Activated T-helper 1 cell treated with anti-CD3 and anti-CD28 coated beads, Interleukin-12 subunit alpha, Interleukin-12 subunit beta, Interleukin-2, Interleukin-4 antibody, amounts not matched to agents 30 ng/mL and 10 ng/mL and 1 ng/mL, durations not matched to agents 14 hours and 24 hours and 36 hours (primary cell): ENCODE measurements around the gene SBNO1. TPM values are rescaled to one million over a fixed set of nuclear protein-coding genes. Genes with fewer than 3 reads are reported as not detected.
"Not testable (repeated sequence)": the region's sequence is repeated elsewhere in the genome, so short reads cannot be mapped to it uniquely, and the experiment has no call there.

Experiments used
- DNase-seq: peaks from one replicate; pipeline ENCODE4 v3.0.0; 2021; ENCODE audit warnings: low spot score
- H3K27ac Mint-ChIP-seq: one replicate; pipeline ENCODE4 v1.8.0; 2021; ENCODE audit warnings: mild to moderate bottlenecking, mixed read lengths
- H3K27me3 Mint-ChIP-seq: one replicate; pipeline ENCODE4 v1.8.0; 2022; ENCODE audit warnings: mild to moderate bottlenecking, moderate library complexity, mixed read lengths; ENCODE audit not compliant: insufficient read depth
- H3K36me3 Mint-ChIP-seq: one replicate; pipeline ENCODE4 v1.8.0; 2021; ENCODE audit warnings: low read depth, mixed read lengths
- H3K4me1 Mint-ChIP-seq: one replicate; pipeline ENCODE4 v1.8.0; 2021; ENCODE audit warnings: low read depth, mixed read lengths
- H3K4me3 Mint-ChIP-seq: one replicate; pipeline ENCODE4 v1.8.0; 2021; ENCODE audit warnings: mild to moderate bottlenecking, moderate library complexity, mixed read lengths
- H3K9me3 Mint-ChIP-seq: one replicate; pipeline ENCODE4 v1.8.0; 2021; ENCODE audit warnings: mixed read lengths
- intact Hi-C: fragments of 100-400 bp; cut with micrococcal nuclease; formaldehyde crosslinking; loops from one replicate; pipeline ENCODE4 v1.15.1; 2024
- total RNA-seq: library from RNA; stranded (reverse); gene quantifications from 2 replicates; pipeline ENCODE4 v1.2.3, GENCODE V29; 2022

SBNO1 gene
- total RNA-seq, 1 donor from 2014 or later = 51.6 TPM

DNA sequence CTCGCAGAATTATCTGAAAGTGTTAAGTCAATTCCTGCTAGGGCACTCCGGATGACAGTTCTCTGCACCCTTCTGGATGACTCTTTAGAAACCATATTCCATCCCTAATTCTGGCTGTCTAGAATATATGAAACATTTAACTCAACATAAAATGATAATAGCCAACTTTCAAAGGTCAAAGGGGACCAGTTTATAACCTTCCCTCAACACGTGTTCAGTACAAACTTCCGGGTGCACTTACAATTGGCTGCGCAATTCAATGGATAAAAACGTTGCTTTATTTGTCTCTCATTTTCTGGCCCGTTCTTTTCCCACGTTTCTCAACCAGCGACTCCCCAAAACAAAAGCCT is 1.3 kb downstream of the SBNO1 start:
- intact Hi-C loops = loop anchor here (5.0 kb wide), 1 partner anchor 239 kb away; the partner anchor contains the start of gene DDX55

DNA sequence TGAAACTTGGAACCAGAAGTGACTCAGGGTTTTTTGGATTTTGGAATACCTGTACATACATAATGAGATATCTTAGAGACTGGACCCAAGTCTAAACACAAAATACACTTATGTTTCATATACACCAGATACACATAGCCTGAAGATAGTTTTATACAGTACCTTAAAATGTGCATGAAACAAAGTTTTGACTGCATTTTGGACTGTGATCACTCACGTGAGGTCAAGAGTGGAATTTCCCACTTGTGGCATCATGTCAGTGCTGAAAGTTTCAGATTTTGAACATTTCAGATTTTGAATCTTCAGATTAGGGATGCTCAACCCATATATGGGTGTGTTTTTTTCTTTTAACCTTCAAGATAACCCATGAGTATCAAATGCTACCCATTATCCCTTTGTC is 6.6 kb downstream of the SBNO1 start:
- H3K4me1 Mint-ChIP-seq = peaks cover 30% of the 10 kb centered on the region

More for the DNA sequence above, 1.3 kb downstream of the SBNO1 start:
- Mint-ChIP-seq H3K27ac (peak overlapping the region; percentile 89), H3K4me3 (peak overlapping the region; percentile 93), H3K4me1 (peaks cover 19% of the 10 kb centered on the region), H3K9me3 (no peaks in the 10 kb centered on the region), H3K27me3 (no peaks in the 10 kb centered on the region), H3K36me3 (no peaks in the 10 kb centered on the region)
- no peak for DNase-seq

DNA sequence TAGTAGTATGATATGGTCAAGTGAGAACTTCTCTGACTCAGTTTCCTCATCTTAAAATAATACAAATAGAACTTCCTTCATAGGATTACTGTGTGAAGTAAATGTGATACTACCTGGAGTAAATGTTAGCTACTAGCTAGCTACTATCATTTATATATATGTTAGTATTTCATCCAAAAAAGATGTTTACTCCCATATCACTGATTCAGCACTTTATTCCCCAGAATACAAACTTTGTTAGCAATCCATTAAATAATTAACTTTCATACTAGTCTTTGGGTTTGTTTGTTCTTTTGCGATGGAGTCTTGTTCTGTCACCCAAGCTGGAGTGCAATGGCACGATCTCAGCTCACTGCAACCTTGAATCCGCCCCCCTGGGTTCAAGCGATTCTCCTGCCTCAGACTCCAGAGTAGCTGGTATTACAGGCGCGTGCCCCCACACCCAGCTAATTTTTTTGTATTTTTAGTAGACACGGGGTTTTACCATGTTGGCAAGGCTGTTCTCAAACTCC is 8.4 kb downstream of the SBNO1 start:
- no peak for DNase-seq
- Mint-ChIP-seq H3K9me3 (no peaks in the 10 kb centered on the region), H3K36me3 (peaks cover 13% of the 10 kb centered on the region), H3K27ac (no peak overlapping the region), H3K4me1 (peaks cover 42% of the 10 kb centered on the region), H3K27me3 (no peaks in the 10 kb centered on the region), H3K4me3 (no peak overlapping the region)
- intact Hi-C loops = no loop called here

More for the DNA sequence above, 6.6 kb downstream of the SBNO1 start:
- no peak for DNase-seq
- peaks cover 8% of the 10 kb centered on the region for H3K36me3 Mint-ChIP-seq
- H3K4me3 Mint-ChIP-seq = no peak overlapping the region
- H3K9me3 Mint-ChIP-seq = no peaks in the 10 kb centered on the region
- H3K27ac Mint-ChIP-seq = peak overlapping the region; percentile 52
- intact Hi-C loops = no loop called here
- H3K27me3 Mint-ChIP-seq = no peaks in the 10 kb centered on the region

DNA sequence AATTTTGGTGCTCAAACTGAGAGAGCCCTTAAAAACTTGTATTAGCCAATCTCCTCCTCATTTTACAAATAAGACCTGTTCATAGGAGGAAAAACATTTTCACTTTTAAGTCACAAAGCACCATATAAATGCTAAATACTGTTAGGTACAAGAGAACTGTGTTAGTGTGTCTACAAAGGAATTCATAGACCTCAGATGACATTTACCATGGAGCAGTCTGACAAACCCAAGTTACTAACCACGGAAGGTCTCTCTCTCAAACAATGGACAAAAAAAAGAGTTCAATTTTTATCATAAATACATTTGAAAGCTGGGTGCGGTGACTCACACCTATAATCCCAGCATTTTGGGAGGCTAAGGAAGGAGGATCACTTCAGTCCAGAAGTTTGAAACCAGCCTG is 10.0 kb downstream of the SBNO1 start:
- intact Hi-C loops = no loop called here
- H3K27me3 Mint-ChIP-seq = no peaks in the 10 kb centered on the region
- H3K9me3 Mint-ChIP-seq = no peaks in the 10 kb centered on the region
- H3K36me3 Mint-ChIP-seq = peaks cover 16% of the 10 kb centered on the region
- H3K4me1 Mint-ChIP-seq = peaks cover 49% of the 10 kb centered on the region
- no peak overlapping the region for H3K4me3 Mint-ChIP-seq
- DNase-seq = no peak
- H3K27ac Mint-ChIP-seq = peak overlapping the region; percentile 22

DNA sequence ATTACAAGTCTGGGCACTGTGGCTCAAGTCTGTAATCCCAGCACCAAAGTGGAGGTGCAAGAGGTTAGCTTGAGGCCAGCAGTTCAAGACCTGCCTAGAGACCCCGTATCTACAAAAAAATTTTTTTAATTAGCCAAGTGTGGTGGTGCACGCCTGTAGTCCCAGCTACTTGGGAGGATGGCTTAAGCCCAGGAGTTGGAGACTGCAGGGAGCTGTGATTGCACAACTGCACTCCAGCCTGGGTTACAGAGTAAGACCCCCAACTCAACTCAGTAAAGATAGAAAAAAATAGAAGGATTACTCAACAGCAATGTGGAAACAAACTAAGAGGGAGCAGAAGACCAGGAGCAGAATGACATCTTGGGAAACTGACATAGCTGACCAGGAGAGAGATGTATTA is 13.3 kb downstream of the SBNO1 start:
- intact Hi-C loops = no loop called here
- no peak for DNase-seq
- no peaks in the 10 kb centered on the region for H3K9me3 Mint-ChIP-seq
- H3K4me3 Mint-ChIP-seq = no peak overlapping the region
- peaks cover 16% of the 10 kb centered on the region for H3K36me3 Mint-ChIP-seq
- H3K27me3 Mint-ChIP-seq = no peaks in the 10 kb centered on the region
- H3K27ac Mint-ChIP-seq = peak overlapping the region; percentile 24
- peaks cover 43% of the 10 kb centered on the region for H3K4me1 Mint-ChIP-seq

DNA sequence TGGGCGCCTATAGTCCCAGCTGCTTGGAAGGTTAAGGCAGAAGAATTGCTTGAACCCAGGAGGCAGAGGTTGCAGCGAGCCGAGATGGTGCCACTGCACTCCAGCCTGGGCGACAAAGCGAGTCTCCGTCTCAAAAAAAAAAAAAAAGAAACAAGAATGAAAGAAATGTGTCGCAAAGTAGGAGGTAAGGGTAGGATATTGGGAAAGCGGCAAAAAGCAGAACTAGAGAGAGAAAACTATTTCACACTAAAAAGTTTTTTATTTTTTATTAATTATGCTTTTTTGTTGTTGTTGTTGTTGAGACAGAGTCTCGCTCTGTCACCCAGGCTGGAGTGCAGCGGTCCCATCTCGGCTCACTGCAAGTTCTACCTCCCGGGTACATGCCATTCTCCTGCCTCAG is 17.7 kb downstream of the SBNO1 start:
- intact Hi-C loops = no loop called here
- H3K9me3 Mint-ChIP-seq = no peaks in the 10 kb centered on the region
- no peak for DNase-seq
- no peak overlapping the region for H3K4me3 Mint-ChIP-seq
- peaks cover 27% of the 10 kb centered on the region for H3K36me3 Mint-ChIP-seq
- H3K27me3 Mint-ChIP-seq = no peaks in the 10 kb centered on the region
- H3K27ac Mint-ChIP-seq = no peak overlapping the region
- peaks cover 13% of the 10 kb centered on the region for H3K4me1 Mint-ChIP-seq

DNA sequence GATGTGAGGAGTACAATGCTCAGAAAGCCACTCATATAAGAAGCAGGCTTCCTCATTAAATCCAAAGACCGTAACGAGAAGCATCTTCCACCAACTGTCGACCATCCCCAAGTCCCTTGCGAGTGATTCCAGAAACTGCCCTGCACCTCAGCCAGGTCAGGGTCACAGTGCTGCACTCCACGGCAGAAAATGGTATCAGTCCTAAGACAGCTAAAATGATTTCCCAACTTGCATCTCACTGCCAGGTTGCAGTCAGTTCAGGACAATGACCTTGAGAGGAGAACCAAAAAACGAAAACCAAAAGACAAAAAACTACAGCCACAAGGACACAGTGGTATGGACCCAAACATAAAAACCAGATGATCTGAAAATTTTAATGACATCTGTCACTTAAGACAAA is 20.6 kb downstream of the SBNO1 start:
- H3K4me3 Mint-ChIP-seq = no peak overlapping the region
- no peak overlapping the region for H3K27ac Mint-ChIP-seq
- peaks cover 30% of the 10 kb centered on the region for H3K36me3 Mint-ChIP-seq
- intact Hi-C loops = no loop called here
- no peak for DNase-seq
- no peaks in the 10 kb centered on the region for H3K27me3 Mint-ChIP-seq
- H3K4me1 Mint-ChIP-seq = peaks cover 4% of the 10 kb centered on the region
- no peaks in the 10 kb centered on the region for H3K9me3 Mint-ChIP-seq

DNA sequence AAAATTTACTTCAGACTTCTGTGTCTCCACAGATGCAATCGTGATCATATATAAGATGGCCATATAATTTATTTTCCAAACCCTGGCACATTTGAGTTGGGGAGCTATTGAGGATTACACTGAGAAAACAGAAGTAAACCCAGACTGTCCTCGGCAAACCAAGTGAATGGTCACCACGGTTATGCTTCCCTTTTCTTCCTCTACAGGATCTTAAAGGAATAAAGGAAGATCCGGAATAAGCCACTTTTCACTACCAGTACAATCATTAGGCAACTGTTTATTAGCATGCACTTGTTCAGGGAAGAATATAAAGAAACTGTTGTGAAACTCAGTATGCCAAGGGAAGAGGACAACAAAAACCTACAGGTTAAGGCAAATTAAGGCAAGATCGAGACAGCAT is 27.6 kb downstream of the SBNO1 start:
- no peaks in the 10 kb centered on the region for H3K27me3 Mint-ChIP-seq
- H3K36me3 Mint-ChIP-seq = peaks cover 23% of the 10 kb centered on the region
- H3K27ac Mint-ChIP-seq = no peak overlapping the region
- DNase-seq = no peak
- H3K9me3 Mint-ChIP-seq = no peaks in the 10 kb centered on the region
- H3K4me1 Mint-ChIP-seq = peaks cover 4% of the 10 kb centered on the region
- H3K4me3 Mint-ChIP-seq = no peak overlapping the region
- intact Hi-C loops = no loop called here

DNA sequence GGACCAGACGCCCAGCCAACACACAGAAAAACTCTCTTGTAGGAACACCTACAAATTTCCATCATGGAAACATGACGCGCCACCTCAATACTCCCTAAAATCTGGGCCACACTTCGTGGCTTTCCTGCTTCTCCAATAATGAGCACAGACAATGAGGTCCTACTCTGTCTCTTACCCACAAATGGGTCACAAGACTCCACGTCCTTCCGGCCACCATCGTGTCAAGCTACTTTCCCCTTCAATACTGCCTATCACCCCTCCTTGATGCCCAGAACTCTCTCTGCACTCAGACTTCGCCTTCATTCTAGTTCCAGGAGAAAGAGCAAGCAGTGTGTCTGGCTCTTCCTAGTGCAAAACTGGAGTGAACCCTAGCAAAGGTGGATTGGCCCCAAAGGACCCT is 28.1 kb downstream of the SBNO1 start:
- intact Hi-C loops = no loop called here
- Mint-ChIP-seq H3K4me3 (no peak overlapping the region), H3K4me1 (peaks cover 4% of the 10 kb centered on the region), H3K36me3 (peaks cover 23% of the 10 kb centered on the region), H3K27me3 (no peaks in the 10 kb centered on the region), H3K27ac (peak overlapping the region; percentile 42), H3K9me3 (no peaks in the 10 kb centered on the region)
- DNase-seq = no peak

DNA sequence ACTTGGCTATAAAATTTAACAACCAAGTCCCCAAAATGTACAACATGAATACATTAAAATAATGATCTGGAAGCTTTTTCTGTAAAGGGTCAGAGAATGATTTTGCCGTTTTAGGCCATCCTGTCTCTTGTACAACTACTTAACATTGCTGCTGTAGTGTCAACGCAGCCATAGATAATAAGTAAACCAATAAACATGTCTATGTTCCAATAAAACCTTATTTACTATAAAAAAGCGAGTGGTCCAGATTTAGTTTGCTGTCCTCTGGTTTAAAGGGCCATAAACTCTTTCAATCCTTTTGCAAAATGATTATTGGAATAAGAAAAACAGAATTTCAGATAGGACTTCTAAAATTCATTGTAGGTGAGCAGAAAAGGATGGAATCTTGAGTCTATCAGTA is 29.2 kb downstream of the SBNO1 start:
- H3K4me1 Mint-ChIP-seq = peaks cover 4% of the 10 kb centered on the region
- intact Hi-C loops = no loop called here
- DNase-seq = no peak
- H3K27ac Mint-ChIP-seq = no peak overlapping the region
- no peaks in the 10 kb centered on the region for H3K27me3 Mint-ChIP-seq
- H3K36me3 Mint-ChIP-seq = peaks cover 24% of the 10 kb centered on the region
- no peaks in the 10 kb centered on the region for H3K9me3 Mint-ChIP-seq
- H3K4me3 Mint-ChIP-seq = no peak overlapping the region

DNA sequence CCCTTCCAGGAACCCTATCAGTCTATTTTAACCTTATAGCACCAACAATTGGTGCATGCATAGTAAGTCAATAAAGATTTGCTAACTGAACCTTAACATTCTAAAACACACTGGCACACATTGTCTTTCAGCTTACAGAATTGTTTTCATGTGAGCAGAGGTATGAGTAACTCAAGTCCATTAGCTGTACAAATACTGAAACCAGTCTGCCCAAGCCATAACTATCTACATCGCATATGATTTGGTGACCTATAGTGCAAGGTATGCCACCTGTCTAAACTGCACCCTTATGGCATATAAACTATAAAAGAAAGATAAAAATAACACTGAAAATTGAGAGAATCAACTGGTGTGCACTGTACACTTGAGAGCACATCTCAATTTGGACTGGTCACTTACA is 34.8 kb downstream of the SBNO1 start:
- Mint-ChIP-seq H3K27me3 (no peaks in the 10 kb centered on the region), H3K27ac (no peak overlapping the region), H3K4me3 (no peak overlapping the region), H3K9me3 (no peaks in the 10 kb centered on the region), H3K36me3 (peaks cover 22% of the 10 kb centered on the region), H3K4me1 (no peaks in the 10 kb centered on the region)
- no peak for DNase-seq
- intact Hi-C loops = no loop called here

DNA sequence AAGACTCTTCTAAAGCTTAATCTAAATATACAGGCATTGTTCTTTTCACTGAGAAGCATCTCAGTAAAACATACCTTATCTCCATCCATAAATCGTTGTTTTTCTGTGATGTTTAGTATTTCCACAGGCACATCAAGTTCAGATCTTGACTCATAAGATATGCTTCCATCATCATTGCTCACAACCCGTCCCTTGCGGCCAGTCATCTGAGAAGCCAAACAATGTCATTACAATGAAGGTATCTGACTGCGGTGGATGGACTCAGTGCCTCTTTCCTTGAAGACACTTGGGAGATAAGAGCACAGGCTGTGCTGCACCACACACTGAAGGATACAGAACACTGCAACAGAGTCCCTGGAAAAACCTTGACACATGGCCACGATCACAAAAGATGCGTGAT is 44.8 kb downstream of the SBNO1 start:
- no peak overlapping the region for H3K4me3 Mint-ChIP-seq
- no peaks in the 10 kb centered on the region for H3K4me1 Mint-ChIP-seq
- peak overlapping the region; percentile 8 for H3K27ac Mint-ChIP-seq
- H3K36me3 Mint-ChIP-seq = peaks cover 34% of the 10 kb centered on the region
- DNase-seq = no peak
- no peaks in the 10 kb centered on the region for H3K9me3 Mint-ChIP-seq
- no peaks in the 10 kb centered on the region for H3K27me3 Mint-ChIP-seq
- intact Hi-C loops = no loop called here

DNA sequence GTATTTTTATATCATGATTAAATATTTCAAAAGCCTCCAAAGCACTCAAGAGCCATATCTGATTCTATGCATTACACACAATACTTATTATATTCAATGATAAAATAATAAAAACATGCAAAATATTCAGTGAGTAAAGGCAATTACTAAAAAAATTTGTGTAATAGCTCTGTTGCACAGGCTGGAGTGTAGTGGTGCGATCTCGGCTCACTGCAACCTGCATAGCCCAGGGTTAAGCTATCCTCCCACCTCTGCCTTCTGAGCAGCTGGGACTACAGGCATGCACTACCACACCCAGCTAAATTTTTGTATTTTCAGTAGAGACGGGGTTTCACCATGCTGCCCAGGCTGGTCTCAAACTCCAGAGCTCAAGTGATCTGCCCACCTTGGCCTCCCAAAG is 45.4 kb downstream of the SBNO1 start:
- H3K4me3 Mint-ChIP-seq = no peak overlapping the region
- H3K36me3 Mint-ChIP-seq = peaks cover 35% of the 10 kb centered on the region
- no peak overlapping the region for H3K27ac Mint-ChIP-seq
- H3K9me3 Mint-ChIP-seq = no peaks in the 10 kb centered on the region
- intact Hi-C loops = no loop called here
- DNase-seq = no peak
- H3K27me3 Mint-ChIP-seq = no peaks in the 10 kb centered on the region
- no peaks in the 10 kb centered on the region for H3K4me1 Mint-ChIP-seq

DNA sequence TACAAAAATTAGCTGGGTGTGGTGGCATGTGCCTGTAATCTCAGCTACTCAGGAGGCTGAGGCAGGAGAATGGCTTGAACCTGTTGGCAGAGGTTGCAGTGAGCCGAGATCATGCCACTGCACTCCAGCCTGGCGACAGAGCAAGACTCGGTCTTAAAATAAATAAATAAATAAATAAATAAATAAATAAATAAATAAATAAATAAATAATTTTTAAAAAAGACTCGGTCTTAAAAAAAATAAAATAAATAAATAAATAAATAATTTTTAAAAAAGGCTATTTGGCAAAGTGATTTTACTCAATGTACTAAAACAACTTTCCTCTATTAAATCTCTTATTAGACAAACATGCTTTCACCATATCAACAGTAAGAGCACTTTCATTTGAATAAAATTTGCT is 51.6 kb downstream of the SBNO1 start:
- H3K27me3 Mint-ChIP-seq, H3K4me3 Mint-ChIP-seq, H3K9me3 Mint-ChIP-seq, H3K27ac Mint-ChIP-seq, intact Hi-C loops, H3K4me1 Mint-ChIP-seq, DNase-seq: not testable (repeated sequence)
- H3K36me3 Mint-ChIP-seq = peaks cover 39% of the 10 kb centered on the region
